ENCODE data around the gene BCHE.

Gene BCHE

GRCh38 chr3:165749821-165750220, 87.4 kb downstream of the BCHE start:
- DNase-seq (ENCODE audit: low read depth): no peak

DNA sequence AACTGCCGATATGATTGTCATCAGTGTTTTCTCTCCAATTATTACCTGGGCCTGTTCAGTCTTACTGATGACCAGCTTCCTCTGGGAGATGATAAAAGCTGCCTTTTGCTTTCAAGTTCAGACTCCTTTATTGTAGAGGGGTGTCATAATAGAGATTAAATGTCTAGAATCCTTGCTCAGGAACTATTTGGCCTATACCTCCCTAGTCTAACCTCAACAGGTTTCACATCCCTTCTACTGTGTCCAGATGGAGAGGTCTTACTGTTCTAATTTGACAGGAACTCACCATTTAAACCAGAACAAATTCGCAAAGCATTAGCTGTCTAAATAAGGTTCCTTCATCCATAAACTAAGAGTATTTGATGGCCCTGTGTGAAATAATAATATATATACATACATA, 88.0 kb downstream of the BCHE start:
- DNase-seq (ENCODE audit: low read depth): no peak

- no peak for DNase-seq (ENCODE audit: low read depth)
Measured at GRCh38 chr3:165748094-165748493, 89.1 kb downstream of the BCHE start.

GRCh38 chr3:165746874-165747273, 90.3 kb downstream of the BCHE start:
- no peak for DNase-seq (ENCODE audit: low read depth)

- no peak for DNase-seq (ENCODE audit: low read depth)
Measured at GRCh38 chr3:165744025-165744424, 93.2 kb downstream of the BCHE start.

DNA sequence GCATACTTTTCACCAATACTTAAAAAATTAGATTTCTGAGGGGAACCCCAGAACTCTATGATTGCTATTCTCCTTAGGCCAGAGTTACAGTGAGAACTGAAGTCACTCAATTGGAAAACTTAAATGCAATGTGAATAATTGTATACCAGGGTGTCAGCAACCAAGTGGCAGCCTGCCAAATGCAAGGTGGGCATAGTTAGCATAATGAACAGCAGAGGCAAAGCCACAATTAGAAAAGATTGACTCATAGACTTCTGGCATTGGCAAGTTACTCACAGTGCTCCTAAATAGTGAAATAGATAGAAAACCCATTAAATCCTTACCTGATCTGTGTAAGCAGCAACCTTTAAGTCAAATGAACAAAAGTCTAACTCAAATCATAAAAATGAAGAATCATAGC, 94.9 kb downstream of the BCHE start:
- no peak for DNase-seq (ENCODE audit: low read depth)

DNA sequence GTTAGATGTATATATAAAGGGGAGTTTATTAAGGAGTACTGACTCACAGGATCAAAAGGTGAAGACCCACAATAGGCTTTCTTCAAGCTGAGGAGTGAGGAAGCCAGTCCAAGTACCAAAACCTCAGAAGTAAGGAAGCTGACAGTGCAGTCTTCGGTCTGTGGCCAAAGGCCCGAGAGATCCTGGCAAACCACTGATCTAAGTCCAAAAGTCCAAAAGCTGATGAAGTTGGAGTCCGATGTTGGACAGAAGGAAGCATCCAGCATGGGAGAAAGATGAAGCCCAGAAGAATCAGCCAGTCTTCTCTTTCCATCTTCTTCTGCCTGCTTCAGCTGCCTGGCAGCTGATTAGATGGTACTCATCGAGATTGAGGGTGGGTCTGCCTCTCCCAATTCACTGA, 107.5 kb downstream of the BCHE start:
- no peak for DNase-seq (ENCODE audit: low read depth)

DNA sequence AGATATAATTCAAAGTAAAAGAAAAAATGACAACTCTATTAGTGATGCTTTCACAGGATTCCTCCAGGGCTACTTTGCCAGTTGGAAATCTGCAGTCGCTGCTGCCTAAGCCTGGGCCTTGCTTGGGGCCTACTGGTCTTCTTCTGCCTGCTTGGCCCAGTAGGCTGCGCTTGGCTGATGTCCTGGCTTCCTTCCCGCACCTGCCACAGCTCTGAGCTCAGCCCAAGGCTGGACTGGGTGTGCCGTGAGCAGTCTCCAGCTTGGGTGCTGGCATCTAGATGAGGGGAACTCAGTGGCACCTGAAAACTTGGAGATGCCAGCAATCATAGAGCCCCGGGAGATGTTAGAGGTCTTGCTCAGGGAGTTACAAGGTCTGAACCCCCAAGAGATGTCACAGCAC, 108.3 kb downstream of the BCHE start:
- DNase-seq (ENCODE audit: low read depth): no peak

- no peak for DNase-seq (ENCODE audit: low read depth)
Measured at GRCh38 chr3:165725296-165725695, 111.9 kb downstream of the BCHE start.

All from non-pigmented ciliary epithelial cell (primary cell).